ENCODE measurements around the gene KLHL3. TPM values are rescaled to one million over a fixed set of nuclear protein-coding genes. Genes with fewer than 3 reads are reported as not detected.

The KLHL3 gene
- total RNA-seq, 4 donors from 2014 or later, result 1.7 to 3.8 (median 3.1) TPM

DNA sequence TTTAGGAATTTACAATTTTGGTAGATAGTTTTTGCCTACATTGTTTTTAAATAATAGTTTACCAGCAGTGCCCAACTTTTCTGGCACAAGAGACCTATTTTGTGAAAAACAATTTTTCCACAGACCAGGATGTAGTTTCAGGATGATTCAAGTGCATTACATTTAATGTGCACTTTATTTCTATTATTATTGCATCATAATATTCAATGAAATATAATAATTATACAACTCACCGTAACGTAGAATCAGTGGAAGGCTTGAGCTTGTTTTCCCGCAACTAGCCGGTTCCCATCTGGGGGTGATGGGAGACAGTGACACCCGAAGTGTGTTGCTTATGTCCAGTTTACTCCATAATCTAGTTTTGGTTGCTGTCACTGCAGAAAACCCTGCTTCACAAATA lies 21.7 kb upstream of the KLHL3 start:
- Histone ChIP-seq H3K4me1 (peaks cover 0 to 26% (median 4%) of the 10 kb centered on the region in 3 donors), H3K36me3 (no peaks in the 10 kb centered on the region), H3K27me3 (no peaks in the 10 kb centered on the region), H3K9me3 (no peaks in the 10 kb centered on the region), H3K4me3 (no peak overlapping the region), H3K27ac (peak overlapping the region in 1 of 4 donors; percentile 51)
- TF ChIP-seq, protein P1, sequence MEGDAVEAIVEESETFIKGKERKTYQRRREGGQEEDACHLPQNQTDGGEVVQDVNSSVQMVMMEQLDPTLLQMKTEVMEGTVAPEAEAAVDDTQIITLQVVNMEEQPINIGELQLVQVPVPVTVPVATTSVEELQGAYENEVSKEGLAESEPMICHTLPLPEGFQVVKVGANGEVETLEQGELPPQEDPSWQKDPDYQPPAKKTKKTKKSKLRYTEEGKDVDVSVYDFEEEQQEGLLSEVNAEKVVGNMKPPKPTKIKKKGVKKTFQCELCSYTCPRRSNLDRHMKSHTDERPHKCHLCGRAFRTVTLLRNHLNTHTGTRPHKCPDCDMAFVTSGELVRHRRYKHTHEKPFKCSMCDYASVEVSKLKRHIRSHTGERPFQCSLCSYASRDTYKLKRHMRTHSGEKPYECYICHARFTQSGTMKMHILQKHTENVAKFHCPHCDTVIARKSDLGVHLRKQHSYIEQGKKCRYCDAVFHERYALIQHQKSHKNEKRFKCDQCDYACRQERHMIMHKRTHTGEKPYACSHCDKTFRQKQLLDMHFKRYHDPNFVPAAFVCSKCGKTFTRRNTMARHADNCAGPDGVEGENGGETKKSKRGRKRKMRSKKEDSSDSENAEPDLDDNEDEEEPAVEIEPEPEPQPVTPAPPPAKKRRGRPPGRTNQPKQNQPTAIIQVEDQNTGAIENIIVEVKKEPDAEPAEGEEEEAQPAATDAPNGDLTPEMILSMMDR (IDR thresholded peaks at IDR 0.05), result no peak
- TF ChIP-seq POLR2A (IDR thresholded peaks at IDR 0.05), result no peak
- DNase-seq, result no peak
- 89 to 91% methylated on average over 5 of the region's 5 CpGs for WGBS, 2 donors
- intact Hi-C loops (cut with DNase I), result no loop called here

DNA sequence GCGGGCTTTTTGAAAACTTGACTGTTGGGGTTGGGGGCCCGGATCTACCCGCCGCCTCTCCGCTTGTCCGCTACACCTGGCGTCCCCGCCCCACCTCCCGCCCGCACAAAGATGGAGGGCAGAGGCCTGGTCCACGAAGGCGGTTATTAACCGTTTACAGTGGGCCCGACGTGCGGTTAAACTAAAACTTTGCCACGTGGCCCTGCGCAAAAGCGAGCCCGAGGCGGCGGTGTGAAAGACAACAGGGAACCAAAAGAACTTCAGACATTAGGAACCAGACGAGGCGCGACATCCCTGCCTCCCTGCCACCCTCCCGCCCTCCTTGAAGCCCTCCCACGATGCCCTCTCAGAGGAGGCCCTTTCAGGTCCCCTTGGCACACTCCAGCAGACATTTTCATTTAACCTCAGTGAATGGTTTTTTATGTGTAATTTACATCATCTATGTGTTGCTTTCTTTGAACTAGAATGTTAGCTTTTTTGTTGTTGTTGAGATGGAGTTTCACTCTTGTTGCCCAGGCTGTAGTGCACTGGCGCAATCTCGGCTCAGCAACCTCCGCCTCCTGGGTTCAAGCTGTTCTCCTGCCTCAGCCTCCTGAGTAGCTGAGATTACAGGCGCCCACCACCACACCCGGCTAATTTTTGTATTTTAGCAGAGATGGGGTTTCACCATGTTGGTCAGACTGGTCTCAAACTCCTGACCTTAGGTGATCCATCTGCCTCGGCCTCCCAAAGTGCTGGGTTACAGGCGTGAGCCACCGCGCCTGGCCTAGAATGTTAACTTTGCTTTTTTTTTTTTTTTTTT lies 19.3 kb upstream of the KLHL3 start:
- no peaks in the 10 kb centered on the region for H3K9me3 ChIP-seq
- 46 to 65% methylated on average over 15 to 19 of the region's 36 CpGs for WGBS, 2 donors
- no peaks in the 10 kb centered on the region for H3K36me3 ChIP-seq
- no peak for DNase-seq
- H3K4me3 ChIP-seq, result peak overlapping the region; percentile 62 to 93 (median 74)
- TF ChIP-seq, protein P1 (IDR thresholded peaks at IDR 0.05), result peak in 1 of 6 experiments; percentile 3
- no peak for TF ChIP-seq POLR2A (IDR thresholded peaks at IDR 0.05)
- no peaks in the 10 kb centered on the region for H3K27me3 ChIP-seq
- peaks cover 0 to 50% (median 14%) of the 10 kb centered on the region in 3 donors for H3K4me1 ChIP-seq
- intact Hi-C loops (cut with DNase I), result no loop called here
- H3K27ac ChIP-seq, result peak overlapping the region; percentile 97 to 100 (median 99)

DNA sequence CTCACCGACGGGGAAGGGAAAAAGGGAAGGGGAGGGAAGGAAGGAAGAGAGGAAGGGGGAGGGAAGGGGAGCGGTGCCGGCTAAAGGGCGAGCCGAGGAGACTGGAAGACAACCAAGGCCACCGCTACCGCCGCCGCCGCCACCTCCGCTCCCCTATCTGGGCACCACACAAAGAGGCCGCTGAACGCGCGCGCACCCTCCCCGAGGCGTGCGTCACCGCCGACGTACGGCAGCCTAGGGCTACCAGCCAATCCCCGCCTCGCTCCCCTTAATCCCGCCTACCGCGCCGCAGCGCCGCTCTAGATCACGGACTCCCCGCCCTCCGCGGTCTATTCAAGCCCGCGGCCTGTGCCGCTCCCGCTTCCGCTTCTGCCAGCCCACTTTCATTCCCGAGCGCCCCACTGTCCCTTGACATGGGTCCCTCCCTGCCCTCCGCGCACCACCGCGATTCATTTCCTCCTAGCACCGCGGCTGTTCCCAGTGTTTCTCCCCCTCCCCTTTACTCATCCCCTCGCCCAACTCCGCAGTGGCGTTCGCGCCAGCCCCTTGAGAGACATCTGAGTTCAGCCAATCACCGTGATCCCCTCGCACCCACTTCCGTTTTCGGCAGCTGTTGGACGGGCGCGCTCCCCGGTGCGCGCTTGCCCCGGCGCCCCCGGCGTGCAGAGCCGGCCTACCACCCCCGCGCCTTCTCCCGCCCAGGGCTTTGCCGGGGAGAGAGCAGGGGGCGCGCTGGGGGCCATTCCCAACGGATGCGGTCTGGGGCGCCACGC lies 18.5 kb upstream of the KLHL3 start, which contains the start of gene HNRNPA0:
HNRNPA0 (minus strand) TSS at position 176 of the 773 bp plus-strand sequence. CDS start 297 bp downstream, outside the sequence.
- TF ChIP-seq, protein P1 (IDR thresholded peaks at IDR 0.05), result peak in 2 of 6 experiments; percentile 9 to 21
- TF ChIP-seq POLR2A (IDR thresholded peaks at IDR 0.05), result peak in 3 of 4 donors; percentile 98 to 99 (median 98)
- Histone ChIP-seq H3K27me3 (no peaks in the 10 kb centered on the region), H3K4me3 (peak within 1 kb of the TSS; percentile 62 to 93 (median 74)), H3K36me3 (no peaks in the 10 kb centered on the region), H3K27ac (peak within 1 kb of the TSS; percentile 97 to 100 (median 99)), H3K9me3 (no peaks in the 10 kb centered on the region), H3K4me1 (peaks cover 0 to 57% (median 14%) of the 10 kb centered on the region in 3 donors)
- 0% methylated on average over 37 to 69 of the region's 79 CpGs for WGBS, 2 donors
- DNase-seq, result peak; percentile 91
- intact Hi-C loops (cut with DNase I), result no loop called here

DNA sequence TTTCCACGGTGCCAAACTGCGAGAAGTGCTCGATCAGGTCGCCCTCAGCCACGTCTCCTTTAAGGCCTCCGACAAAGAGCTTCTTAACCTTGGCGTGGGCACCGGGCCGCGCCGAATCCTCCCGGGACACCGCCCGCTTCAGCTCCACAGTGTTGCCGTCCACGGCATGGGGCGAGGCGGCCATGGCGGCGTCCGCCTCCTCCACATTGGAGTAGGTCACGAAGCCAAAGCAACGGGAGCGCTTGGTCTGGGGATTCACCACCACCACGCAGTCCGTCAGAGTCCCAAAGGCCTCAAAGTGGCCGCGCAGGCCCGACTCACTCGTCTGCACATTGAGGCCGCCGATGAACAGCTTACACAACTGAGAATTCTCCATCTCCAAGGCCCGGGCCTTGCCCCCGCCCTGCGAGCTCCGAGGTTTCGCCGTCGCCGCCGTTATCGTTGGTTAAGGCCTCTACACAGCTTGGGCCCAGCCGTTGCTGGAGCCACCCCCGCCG lies 17.9 kb upstream of the KLHL3 start:
- WGBS, 2 donors, result 0% methylated on average over 5 of the region's 45 CpGs; no CpG with 5 or more reads in 1 of the 2 donors
- Histone ChIP-seq H3K36me3 (no peaks in the 10 kb centered on the region), H3K4me1 (peaks cover 0 to 51% (median 14%) of the 10 kb centered on the region in 3 donors), H3K9me3 (no peaks in the 10 kb centered on the region), H3K27me3 (no peaks in the 10 kb centered on the region), H3K4me3 (peak overlapping the region; percentile 62 to 93 (median 74)), H3K27ac (peak overlapping the region; percentile 97 to 100 (median 99))
- intact Hi-C loops (cut with DNase I), result no loop called here
- TF ChIP-seq, protein P1 (IDR thresholded peaks at IDR 0.05), result no peak
- no peak for TF ChIP-seq POLR2A (IDR thresholded peaks at IDR 0.05)
- DNase-seq, result no peak

All from esophagus squamous epithelium (tissue), 5 donors.